Activated CD8-positive, alpha-beta T cell treated with anti-CD3 and anti-CD28 coated beads, Interleukin-2, amount 10 ng/mL, durations not matched to agents 7 days and 5 days (primary cell): Measurements from ENCODE around the gene IRF8. TPM values are rescaled to one million over a fixed set of nuclear protein-coding genes. Genes with fewer than 3 reads are reported as not detected.
"Not testable (repeated sequence)": the region's sequence is repeated elsewhere in the genome, so short reads cannot be mapped to it uniquely, and the experiment has no call there.

Experiments
- ATAC-seq: fragments of 150-1000 bp; cut with Tn5 transposase; one replicate; pipeline ENCODE4 v1.10.0; 2021; ENCODE audit warnings: moderate library complexity
- CTCF ChIA-PET: fragments of 350-600 bp; sonication (Branson Sonifier 250); formaldehyde crosslinking; loops from one replicate; lab custom pipeline; 2021; ENCODE audit warnings: antibody characterized with exemption; lab: Charles Lee
- POLR2A ChIA-PET: fragments of 350-600 bp; sonication (Branson Sonifier 250); formaldehyde crosslinking; loops from one replicate; lab custom pipeline; 2021; ENCODE audit warnings: antibody characterized with exemption; lab: Charles Lee
- DNase-seq: peaks from one replicate; pipeline ENCODE4 v3.0.0-alpha.2; 2020
- H3K27ac Mint-ChIP-seq: one replicate; pipeline ENCODE4 v1.8.0; 2021; ENCODE audit warnings: mild to moderate bottlenecking, mixed read lengths
- H3K27me3 Mint-ChIP-seq: one replicate; pipeline ENCODE4 v1.8.0; 2021; ENCODE audit warnings: low read depth, mixed read lengths
- H3K36me3 Mint-ChIP-seq: one replicate; pipeline ENCODE4 v1.8.0; 2021; ENCODE audit warnings: low read depth, mixed read lengths
- H3K4me1 Mint-ChIP-seq: one replicate; pipeline ENCODE4 v1.8.0; 2021; ENCODE audit warnings: low read depth, mixed read lengths
- H3K4me3 Mint-ChIP-seq: one replicate; pipeline ENCODE4 v1.8.0; 2021; ENCODE audit warnings: mild to moderate bottlenecking, mixed read lengths
- H3K9me3 Mint-ChIP-seq: one replicate; pipeline ENCODE4 v1.8.0; 2022; ENCODE audit warnings: mixed read lengths; ENCODE audit not compliant: insufficient read depth
- total RNA-seq, 2 experiments: library from RNA; stranded (reverse); gene quantifications; one replicate each; pipeline ENCODE4 v1.2.3, GENCODE V29; 2021

IRF8 gene
- total RNA-seq, 2 experiments from 2014 or later: 22.9 to 24.0 TPM

DNA sequence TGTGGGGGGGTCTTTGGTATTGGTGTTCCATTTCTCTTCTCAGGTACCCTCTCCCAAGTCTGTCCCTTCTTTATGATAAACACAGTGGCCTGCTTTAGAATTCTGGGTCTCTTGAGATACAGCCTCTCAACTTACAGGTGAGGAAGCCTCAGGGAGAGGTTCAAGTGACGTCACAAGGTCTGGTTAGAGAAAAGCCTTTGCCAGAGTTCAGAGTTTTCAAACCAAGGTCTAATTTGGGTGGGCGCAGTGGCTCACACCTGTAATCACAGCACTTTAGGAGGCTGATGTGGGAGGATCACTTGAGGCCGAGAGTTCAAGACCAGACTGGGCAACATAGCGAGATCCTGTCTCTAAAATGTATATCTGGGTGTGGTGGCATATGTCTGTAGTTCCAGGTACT, 2.1 kb downstream of the IRF8 start:
- ATAC-seq (no peak), DNase-seq (no peak)
- CTCF ChIA-PET: interaction anchor here (1.2 to 6.8 kb wide), 4 partner anchors 10 to 85 kb away, joined by 3 to 69 read pairs (median 12); no protein-coding TSS in a partner anchor
- Mint-ChIP-seq H3K9me3 (no peaks in the 10 kb centered on the region), H3K4me1 (peaks cover 61% of the 10 kb centered on the region), H3K4me3 (peak overlapping the region; percentile 88), H3K36me3 (peaks cover 47% of the 10 kb centered on the region), H3K27ac (peak overlapping the region; percentile 31), H3K27me3 (peaks cover 4% of the 10 kb centered on the region)
- POLR2A ChIA-PET: interaction anchor here (0.5 kb wide), 1 partner anchor 653 kb away, joined by 3 read pairs; no protein-coding TSS in a partner anchor

DNA sequence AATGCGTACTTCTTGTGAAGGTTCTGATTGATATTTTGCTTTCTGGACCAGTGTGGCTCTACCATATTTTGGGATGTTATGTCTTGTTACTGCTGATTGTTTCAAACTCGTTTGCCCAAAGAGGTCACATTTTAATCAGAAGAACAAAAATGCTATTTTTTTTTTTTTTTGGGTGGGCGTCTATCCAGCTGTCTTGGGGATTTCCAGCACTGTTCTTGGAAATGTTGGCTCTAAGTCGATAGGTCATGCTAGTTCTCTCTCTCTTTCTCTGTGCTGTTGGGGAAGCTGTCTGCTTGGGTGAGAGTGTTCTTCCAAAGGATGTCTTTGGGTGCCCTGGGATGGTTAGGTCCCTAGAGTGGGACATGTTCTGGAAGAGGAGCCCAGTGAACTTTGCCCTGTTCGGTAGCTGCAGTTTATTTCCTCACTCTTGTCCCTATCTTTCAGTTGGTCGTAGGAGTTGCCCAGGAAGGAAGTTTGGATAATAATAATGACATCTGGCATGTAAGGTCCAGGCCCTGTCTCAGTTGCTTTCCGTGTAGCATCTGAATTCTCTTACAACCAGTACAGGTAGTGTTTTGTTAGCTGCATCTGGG, 2.9 kb downstream of the IRF8 start:
- ATAC-seq (no peak), DNase-seq (no peak)
- POLR2A ChIA-PET: interaction anchor here (0.6 to 1.6 kb wide), 4 partner anchors 11 to 87 kb away, joined by 3 to 6 read pairs (median 4); no protein-coding TSS in a partner anchor
- Mint-ChIP-seq H3K27ac (peak overlapping the region; percentile 89), H3K27me3 (peaks cover 4% of the 10 kb centered on the region), H3K4me1 (peaks cover 67% of the 10 kb centered on the region), H3K4me3 (peak overlapping the region; percentile 72), H3K36me3 (peaks cover 55% of the 10 kb centered on the region), H3K9me3 (no peaks in the 10 kb centered on the region)
- CTCF ChIA-PET: interaction anchor here (1.2 to 3.2 kb wide), 5 partner anchors 14 to 84 kb away, joined by 3 to 33 read pairs (median 4); no protein-coding TSS in a partner anchor

DNA sequence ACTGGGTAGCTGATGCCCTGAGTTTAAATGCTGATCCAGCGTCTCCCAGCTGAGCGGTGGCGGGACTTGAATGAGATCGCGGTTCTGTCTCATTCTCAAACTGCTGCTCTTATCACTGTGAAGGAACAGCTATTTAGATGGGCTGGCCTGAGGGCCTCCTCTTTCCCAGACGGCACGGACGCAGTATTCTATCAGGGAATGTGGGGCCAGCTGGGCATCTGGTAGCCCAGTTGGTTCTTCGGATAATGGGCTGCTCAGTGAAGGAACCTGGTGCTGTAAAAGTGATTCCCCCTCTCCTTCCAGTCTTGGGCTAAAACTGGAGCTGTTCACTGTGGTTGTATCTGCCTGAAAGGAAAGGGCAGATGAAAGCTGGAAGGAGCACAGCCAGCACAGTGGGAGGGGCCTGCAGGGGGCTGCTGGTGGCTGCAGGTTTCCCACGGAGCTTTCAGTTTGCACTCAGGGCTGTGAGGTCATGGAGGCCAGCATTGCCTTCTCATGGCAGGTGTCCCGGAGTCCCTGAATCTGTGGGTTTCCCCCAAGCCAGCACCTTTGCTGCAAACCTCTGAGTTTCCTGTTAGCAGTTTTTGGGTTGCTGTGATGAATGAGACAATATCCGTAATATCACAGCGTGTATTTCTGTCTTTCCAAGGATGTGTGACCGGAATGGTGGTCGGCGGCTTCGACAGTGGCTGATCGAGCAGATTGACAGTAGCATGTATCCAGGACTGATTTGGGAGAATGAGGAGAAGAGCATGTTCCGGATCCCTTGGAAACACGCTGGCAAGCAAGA, 3.6 kb downstream of the IRF8 start:
- ATAC-seq (peak; percentile 70), DNase-seq (peak; percentile 82)
- peak overlapping the region; percentile 72 for H3K4me3 Mint-ChIP-seq
- H3K27ac Mint-ChIP-seq: peak overlapping the region; percentile 89
- CTCF ChIA-PET: interaction anchor here (1.2 to 3.2 kb wide), 7 partner anchors 8 to 112 kb away, joined by 3 to 33 read pairs (median 4); no protein-coding TSS in a partner anchor
- H3K27me3 Mint-ChIP-seq: peaks cover 4% of the 10 kb centered on the region
- H3K4me1 Mint-ChIP-seq: peaks cover 72% of the 10 kb centered on the region
- H3K9me3 Mint-ChIP-seq: no peaks in the 10 kb centered on the region
- H3K36me3 Mint-ChIP-seq: peaks cover 59% of the 10 kb centered on the region
- POLR2A ChIA-PET: interaction anchor here (0.6 to 1.6 kb wide), 6 partner anchors 10 to 226 kb away, joined by 3 to 6 read pairs (median 4); no protein-coding TSS in a partner anchor

DNA sequence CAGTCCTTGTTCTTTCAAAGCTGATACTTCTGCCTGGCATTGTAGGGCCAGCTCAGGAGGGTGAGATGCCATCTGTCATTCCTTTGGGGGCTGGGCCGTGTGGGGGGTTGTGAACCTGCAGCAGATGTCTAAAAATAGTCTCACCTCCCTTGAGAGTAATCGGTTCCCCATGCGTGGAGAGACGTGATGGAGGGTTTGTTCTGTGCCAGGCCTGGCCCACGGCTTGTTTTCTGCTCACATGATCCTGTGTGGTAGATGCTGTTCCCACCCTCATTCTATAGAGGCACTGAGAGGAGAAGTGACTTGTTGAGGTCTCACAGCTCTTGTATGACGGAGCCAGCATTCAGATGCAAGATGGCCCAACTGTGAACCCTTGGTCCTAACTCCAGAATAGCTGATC, 4.6 kb downstream of the IRF8 start:
- H3K4me1 Mint-ChIP-seq: peaks cover 76% of the 10 kb centered on the region
- peak overlapping the region; percentile 72 for H3K4me3 Mint-ChIP-seq
- CTCF ChIA-PET: interaction anchor here (1.2 to 3.2 kb wide), 5 partner anchors 9 to 111 kb away, joined by 3 to 33 read pairs (median 4); no protein-coding TSS in a partner anchor
- H3K27ac Mint-ChIP-seq: peak overlapping the region; percentile 89
- no peaks in the 10 kb centered on the region for H3K9me3 Mint-ChIP-seq
- H3K36me3 Mint-ChIP-seq: peaks cover 64% of the 10 kb centered on the region
- H3K27me3 Mint-ChIP-seq: no peaks in the 10 kb centered on the region
- POLR2A ChIA-PET: interaction anchor here (1.5 to 1.6 kb wide), 2 partner anchors 9 to 46 kb away, joined by 3 to 6 read pairs; no protein-coding TSS in a partner anchor
- ATAC-seq (no peak), DNase-seq (no peak)

DNA sequence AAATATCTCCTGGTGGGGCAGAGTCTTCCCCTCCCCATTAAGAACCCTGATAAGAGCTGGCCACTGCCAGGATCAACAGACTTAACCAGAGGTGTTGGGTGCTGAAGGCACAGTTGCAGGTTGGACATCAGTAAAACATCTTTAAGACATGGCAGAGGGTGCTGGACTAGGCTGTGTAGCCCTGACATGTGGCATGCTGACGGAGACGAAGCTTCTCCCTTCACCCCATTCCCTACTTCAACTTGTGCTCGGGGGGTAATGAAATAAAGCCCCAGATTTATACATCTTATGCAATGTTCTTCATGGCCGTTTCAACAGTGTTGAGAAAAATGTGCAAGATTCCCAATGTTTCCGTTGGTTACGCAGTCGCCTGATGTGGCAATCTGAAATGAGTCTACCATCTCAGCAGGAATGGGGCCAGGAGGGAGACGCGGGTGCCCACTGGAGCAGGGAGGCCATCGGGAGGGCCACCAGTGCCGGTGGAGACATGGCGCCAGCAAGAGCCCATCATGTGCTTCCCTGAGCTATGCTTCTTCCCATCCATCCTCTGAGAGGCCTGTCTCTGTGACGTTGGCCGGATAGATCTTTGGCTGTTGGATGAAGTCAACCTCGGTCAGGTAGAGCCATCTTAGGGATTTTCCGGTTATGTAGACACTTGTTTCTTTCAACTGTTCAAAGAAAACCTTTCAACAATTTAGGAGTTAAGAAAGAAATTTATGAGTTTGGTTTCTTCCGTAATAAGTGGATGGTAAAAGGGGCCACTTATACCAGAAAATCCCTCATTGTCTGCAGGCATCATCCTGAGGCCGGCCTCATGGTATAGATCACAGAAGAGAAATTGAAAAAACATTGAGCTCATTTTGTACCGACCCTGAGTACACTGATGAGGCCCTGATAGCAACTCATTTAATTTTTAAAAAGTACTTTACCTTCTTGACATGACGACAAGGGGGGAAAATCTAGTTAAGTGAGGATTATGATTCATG, 6.4 kb downstream of the IRF8 start:
- Mint-ChIP-seq H3K4me1 (peaks cover 79% of the 10 kb centered on the region), H3K27me3 (no peaks in the 10 kb centered on the region), H3K27ac (no peak overlapping the region), H3K4me3 (no peak overlapping the region), H3K36me3 (peaks cover 83% of the 10 kb centered on the region), H3K9me3 (no peaks in the 10 kb centered on the region)
- ATAC-seq: no peak
- CTCF ChIA-PET: interaction anchor here (1.0 to 5.8 kb wide), 7 partner anchors 11 to 85 kb away, joined by 3 to 39 read pairs (median 3); no protein-coding TSS in a partner anchor
- DNase-seq: no peak
- POLR2A ChIA-PET: no interaction called here

DNA sequence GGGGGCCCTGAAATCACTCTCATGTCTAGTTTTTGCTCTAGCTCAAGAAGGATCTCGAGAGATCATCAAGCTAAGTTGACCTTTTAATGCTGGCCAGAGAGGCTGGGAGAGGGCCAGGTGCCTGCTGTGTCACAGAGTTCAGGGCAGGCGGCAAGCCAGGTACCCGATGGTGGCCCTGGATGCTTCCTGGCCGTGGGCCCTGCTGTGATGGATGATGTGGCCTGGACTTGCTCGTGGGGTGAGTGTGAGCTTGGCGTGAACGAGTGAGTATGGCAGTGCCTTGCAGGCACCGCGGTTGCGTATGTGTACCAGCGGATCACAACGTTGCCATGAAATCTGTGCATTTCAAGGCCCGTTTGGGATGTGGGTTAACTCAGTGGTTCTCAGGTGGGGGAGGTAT, 7.4 kb downstream of the IRF8 start:
- no peak overlapping the region for H3K27ac Mint-ChIP-seq
- DNase-seq (no peak), ATAC-seq (no peak)
- H3K4me1 Mint-ChIP-seq: peaks cover 72% of the 10 kb centered on the region
- peaks cover 87% of the 10 kb centered on the region for H3K36me3 Mint-ChIP-seq
- CTCF ChIA-PET: interaction anchor here (1.0 to 5.8 kb wide), 6 partner anchors 10 to 86 kb away, joined by 3 to 39 read pairs (median 3); no protein-coding TSS in a partner anchor
- no peak overlapping the region for H3K4me3 Mint-ChIP-seq
- H3K9me3 Mint-ChIP-seq: no peaks in the 10 kb centered on the region
- no peaks in the 10 kb centered on the region for H3K27me3 Mint-ChIP-seq
- POLR2A ChIA-PET: no interaction called here

DNA sequence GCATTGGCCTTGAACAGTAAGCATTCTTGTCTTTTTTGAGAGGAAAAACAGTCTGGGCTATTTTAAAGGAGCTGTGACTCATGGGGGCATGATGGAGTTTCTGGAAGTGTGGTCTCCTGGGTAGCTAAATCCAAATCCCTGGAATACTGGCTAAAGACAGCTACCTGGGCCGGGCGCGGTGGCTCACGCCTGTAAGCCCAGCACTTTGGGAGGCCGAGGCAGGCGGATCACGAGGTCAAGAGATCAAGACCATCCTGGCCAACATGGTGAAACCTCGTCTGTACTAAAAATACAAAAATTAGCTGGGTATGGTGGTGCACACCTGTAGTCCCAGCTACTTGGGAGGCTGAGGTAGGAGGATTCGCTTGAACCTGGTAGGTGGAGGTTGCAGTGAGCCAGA, 8.3 kb downstream of the IRF8 start:
- Mint-ChIP-seq H3K4me1 (peaks cover 63% of the 10 kb centered on the region), H3K36me3 (peaks cover 85% of the 10 kb centered on the region)
- DNase-seq, H3K4me3 Mint-ChIP-seq, H3K27ac Mint-ChIP-seq, POLR2A ChIA-PET, H3K27me3 Mint-ChIP-seq, H3K9me3 Mint-ChIP-seq, ATAC-seq: not testable (repeated sequence)
- CTCF ChIA-PET: interaction anchor here (1.6 to 5.8 kb wide), 2 partner anchors 9 to 87 kb away, joined by 3 to 39 read pairs; no protein-coding TSS in a partner anchor

DNA sequence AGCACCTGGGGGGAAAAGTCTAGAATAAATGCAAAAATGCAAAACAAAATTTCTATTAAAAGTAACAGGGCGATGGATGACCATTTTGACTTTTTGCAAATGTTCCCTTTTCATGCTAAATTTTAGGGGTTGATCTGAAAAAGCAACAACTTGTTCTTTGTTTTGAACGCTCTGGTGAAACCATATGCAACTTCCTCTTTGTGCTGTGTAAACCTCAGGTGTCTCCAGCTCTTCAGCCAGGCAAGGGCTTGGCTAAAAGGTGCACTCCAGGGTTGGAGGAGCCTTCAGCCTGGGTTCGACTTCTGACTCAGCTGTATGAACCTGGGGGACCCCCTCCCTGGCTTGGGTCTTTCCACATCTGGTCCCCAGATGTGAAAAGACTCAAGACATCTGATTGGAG, 9.5 kb downstream of the IRF8 start:
- Mint-ChIP-seq H3K4me3 (no peak overlapping the region), H3K27me3 (no peaks in the 10 kb centered on the region), H3K9me3 (no peaks in the 10 kb centered on the region), H3K36me3 (peaks cover 80% of the 10 kb centered on the region), H3K27ac (peak overlapping the region; percentile 76), H3K4me1 (peaks cover 57% of the 10 kb centered on the region)
- ChIA-PET CTCF (interaction anchor here (0.7 to 5.8 kb wide), 5 partner anchors 9 to 623 kb away, joined by 3 to 39 read pairs (median 4); no protein-coding TSS in a partner anchor), POLR2A (no interaction called here)
- ATAC-seq (peak; percentile 45), DNase-seq (no peak)

DNA sequence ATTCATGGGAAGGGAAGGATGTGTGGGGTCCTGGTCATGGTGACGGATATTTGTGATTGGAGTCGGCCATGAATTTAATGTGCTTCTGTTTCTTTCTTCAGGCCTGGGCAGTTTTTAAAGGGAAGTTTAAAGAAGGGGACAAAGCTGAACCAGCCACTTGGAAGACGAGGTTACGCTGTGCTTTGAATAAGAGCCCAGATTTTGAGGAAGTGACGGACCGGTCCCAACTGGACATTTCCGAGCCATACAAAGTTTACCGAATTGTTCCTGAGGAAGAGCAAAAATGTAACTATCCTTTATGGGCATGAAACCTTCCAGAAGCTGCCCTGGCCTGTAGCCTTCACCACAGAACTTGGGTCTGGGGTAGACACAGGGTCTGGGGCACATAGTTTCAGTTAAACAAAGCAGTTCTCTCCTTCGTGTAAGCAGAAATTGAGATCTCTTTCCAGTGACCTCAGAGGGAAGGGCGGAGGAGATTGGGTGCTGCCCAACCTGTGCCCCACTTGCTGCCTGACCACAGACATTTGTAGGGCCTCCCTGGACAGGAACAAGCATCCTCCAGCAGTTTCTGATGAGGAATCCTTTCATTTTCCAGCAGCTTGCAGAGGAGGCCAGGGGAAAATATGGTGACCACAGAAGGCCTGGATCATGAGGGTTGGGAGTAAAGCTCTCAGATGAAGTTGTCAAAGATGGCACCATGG, 10.1 kb downstream of the IRF8 start:
- Mint-ChIP-seq H3K27me3 (no peaks in the 10 kb centered on the region), H3K9me3 (no peaks in the 10 kb centered on the region), H3K36me3 (peaks cover 74% of the 10 kb centered on the region), H3K4me1 (peaks cover 55% of the 10 kb centered on the region), H3K4me3 (no peak overlapping the region), H3K27ac (peak overlapping the region; percentile 76)
- no peak for DNase-seq
- ATAC-seq: no peak
- ChIA-PET CTCF (interaction anchor here (1.2 to 5.8 kb wide), 3 partner anchors 8 to 88 kb away, joined by 4 to 39 read pairs (median 5); no protein-coding TSS in a partner anchor), POLR2A (no interaction called here)
